ENCODE data around the gene CCDC157.

GRCh38 chr22:30406400-30406799 is 49.6 kb downstream of the CCDC157 start:
- TF ChIP-seq CTCF (IDR thresholded peaks at IDR 0.05; ENCODE audit: low read depth, low read length): no peak
- no peak for TF ChIP-seq POLR2A (IDR thresholded peaks at IDR 0.05; ENCODE audit: extremely low read depth, insufficient read length)
